Omental fat pad (tissue), 4 donors: ENCODE results near the gene NRF1. TPM values are rescaled to one million over a fixed set of nuclear protein-coding genes. Genes with fewer than 3 reads are reported as not detected.

Experiments used
- ATAC-seq: fragments of 150-250 bp; one replicate; pipeline ENCODE4 v1.9.1; 2016; ENCODE audit warnings: mild to moderate bottlenecking, moderate library complexity; ENCODE audit not compliant: low FRiP score
- DNase-seq: peaks from one replicate; pipeline ENCODE4 v3.0.0-alpha.2; 2019; ENCODE audit warnings: low spot score
- CTCF ChIP-seq, 3 donors: fragments of 450-650 bp; IDR thresholded peaks; one replicate each; pipeline ENCODE4 v1.5.1; 2016 to 2017; ENCODE audit warnings: antibody characterized with exemption in 3 of 3, mild to moderate bottlenecking in 3 of 3, moderate library complexity in 2 of 3
- total RNA-seq, 4 donors: library from RNA; depleted of rRNA; stranded (reverse); fragments of >200 nt; gene quantifications; one replicate each; pipeline ENCODE4 v1.1.0, GENCODE V29; 2016

NRF1 gene
- total RNA-seq, 4 donors from 2014 or later = 11.7 to 32.3 (median 16.6) TPM

GRCh38 chr7:129765352-129765751 is 153.8 kb downstream of the NRF1 start:
- no peak for ATAC-seq
- TF ChIP-seq CTCF (IDR thresholded peaks at IDR 0.05) = no peak
- no peak for DNase-seq

- no peak for TF ChIP-seq CTCF (IDR thresholded peaks at IDR 0.05)
- DNase-seq = no peak
- ATAC-seq = no peak
Measured at GRCh38 chr7:129767120-129768015, 155.8 kb downstream of the NRF1 start.

GRCh38 chr7:129768614-129769399 is 157.3 kb downstream of the NRF1 start:
- no peak for TF ChIP-seq CTCF (IDR thresholded peaks at IDR 0.05)
- DNase-seq = no peak
- ATAC-seq = no peak

GRCh38 chr7:129769400-129769774 is 157.9 kb downstream of the NRF1 start:
- ATAC-seq (no peak), DNase-seq (no peak)
- no peak for TF ChIP-seq CTCF (IDR thresholded peaks at IDR 0.05)

- ATAC-seq (no peak), DNase-seq (no peak)
- TF ChIP-seq CTCF (IDR thresholded peaks at IDR 0.05) = no peak
Measured at GRCh38 chr7:129769866-129770808, 158.6 kb downstream of the NRF1 start.

- TF ChIP-seq CTCF (IDR thresholded peaks at IDR 0.05) = no peak
- DNase-seq (no peak), ATAC-seq (no peak)
Measured at GRCh38 chr7:129771201-129771927, 159.8 kb downstream of the NRF1 start.
